ENCODE data around the gene CLN3.

DNA sequence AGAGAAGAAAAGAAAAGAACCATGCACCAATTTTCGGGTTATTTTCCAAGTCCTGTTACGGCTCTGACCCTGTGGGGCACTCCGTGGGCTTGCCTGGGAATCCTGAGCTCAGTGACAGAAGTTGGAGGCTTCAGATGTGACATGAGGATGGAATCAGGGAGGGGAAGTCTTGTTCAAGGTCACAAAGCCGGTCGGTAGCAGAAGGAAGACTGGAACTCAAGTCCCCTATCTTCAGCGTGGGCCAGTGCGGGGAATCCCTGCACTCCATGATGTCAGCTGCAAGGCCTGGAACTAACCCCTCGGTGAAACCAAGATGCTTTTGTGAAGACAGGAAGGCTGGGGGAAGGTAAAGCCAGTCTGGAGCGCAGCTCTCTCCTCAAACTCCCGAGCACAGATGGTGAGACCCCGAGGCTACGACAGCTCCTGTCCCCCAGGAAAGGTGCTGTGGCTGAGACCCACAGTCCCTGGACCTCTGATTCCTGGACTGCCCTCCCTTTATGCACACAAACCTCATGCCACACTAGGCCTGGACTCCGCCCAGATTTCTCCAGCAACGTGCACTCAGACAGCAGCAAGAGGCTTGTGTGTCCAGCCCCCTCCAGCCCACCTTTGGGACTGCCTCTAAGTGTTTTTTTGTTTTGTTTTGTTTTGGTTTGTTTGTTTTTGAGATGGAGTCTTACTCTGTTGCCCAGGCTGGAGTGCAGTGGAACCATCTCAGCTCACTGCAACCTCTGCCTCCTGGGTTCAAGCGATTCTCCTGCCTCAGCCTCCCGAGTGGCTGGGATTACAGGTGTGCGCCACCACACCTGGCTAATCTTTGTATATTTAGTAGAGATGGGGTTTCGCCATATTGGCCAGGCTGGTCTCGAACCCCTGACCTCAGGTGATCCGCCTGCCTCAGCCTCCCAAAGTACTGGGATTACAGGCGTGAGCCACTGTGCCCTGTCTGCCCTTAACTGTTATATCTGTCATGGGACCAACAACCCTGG is 20.2 kb upstream of the CLN3 start:
- TF ChIP-seq, protein P1, sequence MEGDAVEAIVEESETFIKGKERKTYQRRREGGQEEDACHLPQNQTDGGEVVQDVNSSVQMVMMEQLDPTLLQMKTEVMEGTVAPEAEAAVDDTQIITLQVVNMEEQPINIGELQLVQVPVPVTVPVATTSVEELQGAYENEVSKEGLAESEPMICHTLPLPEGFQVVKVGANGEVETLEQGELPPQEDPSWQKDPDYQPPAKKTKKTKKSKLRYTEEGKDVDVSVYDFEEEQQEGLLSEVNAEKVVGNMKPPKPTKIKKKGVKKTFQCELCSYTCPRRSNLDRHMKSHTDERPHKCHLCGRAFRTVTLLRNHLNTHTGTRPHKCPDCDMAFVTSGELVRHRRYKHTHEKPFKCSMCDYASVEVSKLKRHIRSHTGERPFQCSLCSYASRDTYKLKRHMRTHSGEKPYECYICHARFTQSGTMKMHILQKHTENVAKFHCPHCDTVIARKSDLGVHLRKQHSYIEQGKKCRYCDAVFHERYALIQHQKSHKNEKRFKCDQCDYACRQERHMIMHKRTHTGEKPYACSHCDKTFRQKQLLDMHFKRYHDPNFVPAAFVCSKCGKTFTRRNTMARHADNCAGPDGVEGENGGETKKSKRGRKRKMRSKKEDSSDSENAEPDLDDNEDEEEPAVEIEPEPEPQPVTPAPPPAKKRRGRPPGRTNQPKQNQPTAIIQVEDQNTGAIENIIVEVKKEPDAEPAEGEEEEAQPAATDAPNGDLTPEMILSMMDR (IDR thresholded peaks at IDR 0.05): no peak
- no peak for TF ChIP-seq POLR2A (IDR thresholded peaks at IDR 0.05)

Measured in adrenal gland (tissue), 5 donors.